Nephron (organoid): ENCODE data around the gene SLC25A25.

Source experiments
- H3K27ac Mint-ChIP-seq, 3 experiments: 2 replicates each; pipeline ENCODE4 v1.8.0; 2020; ENCODE audit warnings: mixed read lengths in 3 of 3, mild to moderate bottlenecking in 2 of 3, moderate library complexity in 1 of 3
- H3K27me3 Mint-ChIP-seq: 2 replicates; pipeline ENCODE4 v1.8.0; 2021; ENCODE audit warnings: low read depth, mild to moderate bottlenecking, moderate library complexity, mixed read lengths
- H3K36me3 Mint-ChIP-seq: 2 replicates; pipeline ENCODE4 v1.8.0; 2020; ENCODE audit warnings: low read depth, mixed read lengths
- H3K4me1 Mint-ChIP-seq: 2 replicates; pipeline ENCODE4 v1.8.0; 2020; ENCODE audit warnings: mixed read lengths
- H3K4me3 Mint-ChIP-seq, 3 experiments: 2 replicates each; pipeline ENCODE4 v1.8.0; 2020; ENCODE audit warnings: mild to moderate bottlenecking in 3 of 3, mixed read lengths in 3 of 3, moderate library complexity in 2 of 3
- H3K9me3 Mint-ChIP-seq: 2 replicates; pipeline ENCODE4 v1.8.0; 2020; ENCODE audit warnings: mixed read lengths
- TF ChIP-seq, protein P1 (sequence below), 3 experiments: fragments of 200-600 bp; sonication (generic); IDR thresholded peaks; one replicate each; pipeline ENCODE4 v1.5.0; 2021; ENCODE audit warnings: antibody characterized with exemption in 3 of 3; ENCODE audit not compliant: unreplicated experiment in 3 of 3

SLC25A25 gene

DNA sequence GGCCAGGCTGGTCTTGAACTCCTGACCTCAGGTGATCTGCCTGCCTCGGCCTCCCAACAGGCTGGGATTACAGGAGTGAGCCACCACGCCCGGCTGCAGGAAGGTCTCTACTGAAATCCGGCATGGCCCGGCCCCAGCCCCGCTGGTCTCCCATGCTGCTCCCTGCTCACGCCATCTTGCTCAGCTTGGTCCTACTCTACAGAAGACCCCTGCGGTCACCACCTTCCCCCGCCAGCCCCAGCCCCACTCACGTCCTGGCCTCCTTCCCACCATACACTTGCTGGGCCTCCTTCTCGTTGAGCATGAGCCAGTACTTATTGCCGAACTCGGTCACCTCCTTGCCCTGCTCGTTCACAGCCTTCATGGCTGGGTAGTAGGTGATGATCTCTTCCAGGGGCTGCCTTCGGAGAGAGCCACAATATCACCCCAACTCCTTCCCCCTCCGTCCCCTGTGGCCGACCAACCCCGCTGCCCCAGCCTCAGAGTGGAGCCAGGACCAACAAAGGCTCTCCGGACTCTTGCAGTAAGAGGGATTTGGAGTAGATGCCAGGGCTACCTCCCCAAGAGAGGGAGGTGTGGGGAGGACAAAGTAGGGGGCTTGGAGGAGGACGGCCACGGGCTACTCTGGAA, 55.5 kb downstream of the SLC25A25 start:
- no peak overlapping the region for H3K27ac Mint-ChIP-seq
- TF ChIP-seq, protein P1, sequence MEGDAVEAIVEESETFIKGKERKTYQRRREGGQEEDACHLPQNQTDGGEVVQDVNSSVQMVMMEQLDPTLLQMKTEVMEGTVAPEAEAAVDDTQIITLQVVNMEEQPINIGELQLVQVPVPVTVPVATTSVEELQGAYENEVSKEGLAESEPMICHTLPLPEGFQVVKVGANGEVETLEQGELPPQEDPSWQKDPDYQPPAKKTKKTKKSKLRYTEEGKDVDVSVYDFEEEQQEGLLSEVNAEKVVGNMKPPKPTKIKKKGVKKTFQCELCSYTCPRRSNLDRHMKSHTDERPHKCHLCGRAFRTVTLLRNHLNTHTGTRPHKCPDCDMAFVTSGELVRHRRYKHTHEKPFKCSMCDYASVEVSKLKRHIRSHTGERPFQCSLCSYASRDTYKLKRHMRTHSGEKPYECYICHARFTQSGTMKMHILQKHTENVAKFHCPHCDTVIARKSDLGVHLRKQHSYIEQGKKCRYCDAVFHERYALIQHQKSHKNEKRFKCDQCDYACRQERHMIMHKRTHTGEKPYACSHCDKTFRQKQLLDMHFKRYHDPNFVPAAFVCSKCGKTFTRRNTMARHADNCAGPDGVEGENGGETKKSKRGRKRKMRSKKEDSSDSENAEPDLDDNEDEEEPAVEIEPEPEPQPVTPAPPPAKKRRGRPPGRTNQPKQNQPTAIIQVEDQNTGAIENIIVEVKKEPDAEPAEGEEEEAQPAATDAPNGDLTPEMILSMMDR (IDR thresholded peaks at IDR 0.05; ENCODE audit: unreplicated experiment in 3 of 3): no peak
- H3K4me1 Mint-ChIP-seq: peaks cover 8% of the 10 kb centered on the region
- H3K36me3 Mint-ChIP-seq: peaks cover 3% of the 10 kb centered on the region
- no peak overlapping the region for H3K4me3 Mint-ChIP-seq
- no peaks in the 10 kb centered on the region for H3K9me3 Mint-ChIP-seq
- H3K27me3 Mint-ChIP-seq: no peaks in the 10 kb centered on the region

DNA sequence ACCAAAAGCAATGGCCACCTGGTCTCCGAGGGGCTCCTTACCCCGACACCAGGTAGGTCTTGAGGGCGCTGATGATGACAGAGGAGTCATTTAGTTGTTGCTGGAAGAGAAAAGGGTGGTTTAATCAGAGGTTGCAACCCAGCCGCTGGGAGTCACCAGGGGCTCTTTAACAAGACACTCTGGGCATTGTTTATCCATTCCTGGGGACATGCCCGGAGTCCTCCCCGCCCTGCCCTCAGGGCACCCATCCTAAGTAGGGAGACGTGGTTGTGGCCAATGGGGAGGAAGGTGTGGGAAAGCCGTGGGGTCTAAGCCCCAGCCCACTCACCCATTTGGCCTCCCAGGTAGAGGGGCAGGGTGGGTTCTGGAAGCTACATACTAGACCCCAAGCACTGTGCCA, 56.4 kb downstream of the SLC25A25 start:
- no peaks in the 10 kb centered on the region for H3K9me3 Mint-ChIP-seq
- H3K36me3 Mint-ChIP-seq: peaks cover 3% of the 10 kb centered on the region
- no peak overlapping the region for H3K27ac Mint-ChIP-seq
- TF ChIP-seq, protein P1 (IDR thresholded peaks at IDR 0.05; ENCODE audit: unreplicated experiment in 3 of 3): no peak
- no peaks in the 10 kb centered on the region for H3K27me3 Mint-ChIP-seq
- peaks cover 15% of the 10 kb centered on the region for H3K4me1 Mint-ChIP-seq
- H3K4me3 Mint-ChIP-seq: peak overlapping the region in 2 of 3 experiments; percentile 72 to 85

DNA sequence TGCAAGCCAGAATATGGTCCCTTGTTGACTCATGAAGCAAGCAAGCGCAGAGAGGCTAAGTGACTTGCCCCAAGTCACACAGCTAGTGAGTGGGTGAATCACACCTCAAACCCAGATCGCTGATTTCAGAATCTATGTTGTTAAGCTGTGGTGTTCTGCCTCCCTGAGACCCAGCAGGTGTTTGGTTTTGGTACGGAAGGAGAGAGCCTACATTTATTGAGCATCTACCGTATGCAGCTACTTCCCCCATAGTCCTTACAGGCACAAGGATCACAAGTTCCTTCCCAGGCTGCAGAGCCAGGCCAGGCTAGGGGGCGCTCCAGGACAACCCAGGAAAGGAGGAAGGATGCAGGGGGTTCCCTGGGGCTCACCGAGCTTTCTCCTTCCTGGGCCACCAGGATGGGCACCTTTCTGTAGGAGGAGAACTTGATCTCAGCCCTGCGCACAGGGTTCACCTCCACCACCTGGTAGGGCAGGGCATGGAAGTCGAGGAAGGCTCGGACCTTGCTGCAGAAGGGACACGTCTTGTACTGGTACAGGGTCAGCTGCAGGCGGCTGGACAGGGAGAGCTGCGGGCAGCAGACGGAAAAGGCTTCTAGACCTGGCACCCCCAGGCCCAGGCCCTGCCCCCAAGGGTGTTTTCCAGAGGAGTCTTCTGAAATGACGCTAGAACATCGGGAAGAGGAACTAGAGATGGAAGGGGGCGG, 57.0 kb downstream of the SLC25A25 start:
- TF ChIP-seq, protein P1 (IDR thresholded peaks at IDR 0.05; ENCODE audit: unreplicated experiment in 3 of 3): peak; percentile 40 to 52 (median 44)
- H3K27me3 Mint-ChIP-seq: no peaks in the 10 kb centered on the region
- H3K9me3 Mint-ChIP-seq: no peaks in the 10 kb centered on the region
- H3K4me1 Mint-ChIP-seq: peaks cover 20% of the 10 kb centered on the region
- peak overlapping the region; percentile 66 to 85 (median 72) for H3K4me3 Mint-ChIP-seq
- H3K36me3 Mint-ChIP-seq: peaks cover 3% of the 10 kb centered on the region
- peak overlapping the region in 2 of 3 experiments; percentile 22 to 46 for H3K27ac Mint-ChIP-seq

DNA sequence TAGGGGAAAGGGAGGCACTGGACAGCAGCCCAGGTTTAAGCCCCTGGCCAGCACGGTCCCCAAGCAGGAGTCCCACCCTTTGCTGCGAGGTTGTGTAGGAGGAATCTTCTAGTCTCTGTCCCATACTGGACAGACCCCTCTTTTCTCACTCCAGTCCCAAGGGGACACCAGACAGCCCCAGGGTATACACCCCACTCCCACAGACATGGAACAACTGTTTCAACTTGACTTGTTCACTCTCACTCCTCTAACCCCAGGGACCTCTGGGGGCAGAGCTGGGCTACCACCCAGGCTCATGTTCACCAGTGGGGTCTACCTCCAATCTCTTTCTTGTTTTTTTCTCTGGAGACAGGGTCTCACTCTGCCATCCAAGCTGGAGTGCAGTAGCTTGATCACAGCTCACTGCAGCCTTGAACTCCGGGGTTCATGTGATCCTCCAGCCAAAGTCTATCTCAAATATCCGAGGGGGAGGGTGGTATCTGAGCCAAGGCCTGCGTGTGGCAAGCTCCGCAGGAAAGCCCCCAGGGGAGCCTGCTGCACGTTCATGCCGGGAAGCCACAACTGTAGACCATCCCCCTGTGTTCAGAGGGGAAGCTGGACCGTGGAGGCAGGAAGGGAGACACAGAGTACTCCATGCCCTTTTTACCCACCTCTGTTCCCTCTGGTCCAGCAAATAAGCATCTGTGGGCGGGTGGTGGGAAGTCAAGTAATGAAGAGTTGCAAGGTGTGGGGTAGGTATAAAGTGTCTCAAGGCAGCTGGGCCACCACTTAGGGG, 57.7 kb downstream of the SLC25A25 start:
- no peaks in the 10 kb centered on the region for H3K27me3 Mint-ChIP-seq
- peaks cover 22% of the 10 kb centered on the region for H3K4me1 Mint-ChIP-seq
- H3K4me3 Mint-ChIP-seq: peak overlapping the region; percentile 82 to 86 (median 85)
- H3K9me3 Mint-ChIP-seq: no peaks in the 10 kb centered on the region
- H3K27ac Mint-ChIP-seq: peak overlapping the region; percentile 38 to 54 (median 46)
- H3K36me3 Mint-ChIP-seq: peaks cover 3% of the 10 kb centered on the region
- TF ChIP-seq, protein P1 (IDR thresholded peaks at IDR 0.05; ENCODE audit: unreplicated experiment in 3 of 3): no peak

DNA sequence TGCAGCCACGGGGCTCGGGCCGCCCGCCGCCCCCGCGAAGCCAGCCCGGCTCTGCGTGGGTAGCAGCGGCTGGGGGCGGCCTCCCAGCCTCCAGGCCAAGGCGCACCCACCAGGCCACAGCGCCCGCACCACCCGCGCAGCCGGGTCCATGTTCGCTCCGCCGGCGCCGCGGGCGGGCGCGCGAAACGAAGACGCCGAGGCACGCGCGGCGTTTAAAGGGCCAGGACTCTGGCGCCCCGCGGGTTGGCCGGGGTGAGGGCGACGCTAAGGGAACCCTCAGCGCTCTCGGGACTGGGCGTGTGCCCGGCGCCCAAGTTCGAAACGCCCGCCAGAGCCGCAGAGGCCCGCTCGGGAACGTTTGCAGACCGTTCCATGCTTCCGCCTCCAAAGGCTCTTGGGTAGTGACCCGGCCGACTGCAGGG, 59.5 kb downstream of the SLC25A25 start, which contains the start of gene PTGES2:
Gene PTGES2, minus strand, starts transcription at position 162 of the 422 bp plus-strand sequence. Its CDS starts 12 bp downstream, at position 150.
- Mint-ChIP-seq H3K36me3 (peaks cover 3% of the 10 kb centered on the region), H3K4me3 (peak within 1 kb of the TSS; percentile 96 to 98 (median 98)), H3K27ac (peak within 1 kb of the TSS; percentile 99 to 100 (median 99)), H3K9me3 (no peaks in the 10 kb centered on the region), H3K4me1 (peaks cover 32% of the 10 kb centered on the region), H3K27me3 (no peaks in the 10 kb centered on the region)
- TF ChIP-seq, protein P1 (IDR thresholded peaks at IDR 0.05; ENCODE audit: unreplicated experiment in 3 of 3): no peak
